ENCODE data around the gene MMP21.

MMP21 gene

GRCh38 chr10:125765835-125766234, 9.8 kb downstream of the MMP21 start:
- no peak for DNase-seq (ENCODE audit: low read depth in 2 of 2)

- no peak for DNase-seq (ENCODE audit: low read depth in 2 of 2)
Measured at GRCh38 chr10:125762692-125763648, 12.7 kb downstream of the MMP21 start.

- DNase-seq (ENCODE audit: low read depth in 2 of 2) = no peak
Measured at GRCh38 chr10:125761961-125762360, 13.7 kb downstream of the MMP21 start.

GRCh38 chr10:125757742-125758141, 17.9 kb downstream of the MMP21 start:
- DNase-seq (ENCODE audit: low read depth in 2 of 2) = no peak

- no peak for DNase-seq (ENCODE audit: low read depth in 2 of 2)
Measured at GRCh38 chr10:125756853-125757487, 18.7 kb downstream of the MMP21 start.

- DNase-seq (ENCODE audit: low read depth in 2 of 2) = no peak
Measured at GRCh38 chr10:125756196-125756595, 19.4 kb downstream of the MMP21 start.

- DNase-seq (ENCODE audit: low read depth in 2 of 2) = no peak
Measured at GRCh38 chr10:125747417-125747816, 28.2 kb downstream of the MMP21 start.

- DNase-seq (ENCODE audit: low read depth in 2 of 2) = no peak
Measured at GRCh38 chr10:125744909-125745308, 30.7 kb downstream of the MMP21 start.

GRCh38 chr10:125742465-125742864, 33.2 kb downstream of the MMP21 start:
- DNase-seq (ENCODE audit: low read depth in 2 of 2) = no peak

- DNase-seq (ENCODE audit: low read depth in 2 of 2) = no peak
Measured at GRCh38 chr10:125739994-125740679, 35.5 kb downstream of the MMP21 start.

- DNase-seq (ENCODE audit: low read depth in 2 of 2) = no peak
Measured at GRCh38 chr10:125738206-125738605, 37.4 kb downstream of the MMP21 start.

GRCh38 chr10:125734823-125735222, 40.8 kb downstream of the MMP21 start:
- DNase-seq (ENCODE audit: low read depth in 2 of 2) = no peak

GRCh38 chr10:125734148-125734547, 41.5 kb downstream of the MMP21 start:
- DNase-seq (ENCODE audit: low read depth in 2 of 2) = no peak

GRCh38 chr10:125727436-125727835, 48.2 kb downstream of the MMP21 start:
- DNase-seq (ENCODE audit: low read depth in 2 of 2) = no peak

GRCh38 chr10:125726914-125727313, 48.7 kb downstream of the MMP21 start:
- DNase-seq (ENCODE audit: low read depth in 2 of 2) = no peak

- DNase-seq (ENCODE audit: low read depth in 2 of 2) = no peak
Measured at GRCh38 chr10:125722811-125723210, 52.8 kb downstream of the MMP21 start.

- DNase-seq (ENCODE audit: low read depth in 2 of 2) = no peak
Measured at GRCh38 chr10:125721035-125721434, 54.6 kb downstream of the MMP21 start.

GRCh38 chr10:125720002-125720382, 55.6 kb downstream of the MMP21 start:
- no peak for DNase-seq (ENCODE audit: low read depth in 2 of 2)

GRCh38 chr10:125719173-125720001, 56.2 kb downstream of the MMP21 start, which contains the start of gene EDRF1:
EDRF1 (plus strand) TSS chr10:125719709; CDS start chr10:125719808, 99 bp downstream.
- DNase-seq (ENCODE audit: low read depth in 2 of 2) = peak; percentile 97

Data from stimulated activated CD8-positive, alpha-beta memory T cell treated with anti-CD3 and anti-CD28 coated beads, Interleukin-2, amount 100 ng/mL, for 48 hours (primary cell).